ENCODE results near the gene ARX. TPM values are rescaled to one million over a fixed set of nuclear protein-coding genes. Genes with fewer than 3 reads are reported as not detected.

ARX gene
- total and polyA plus RNA-seq, 9 of the 15 experiments (the other 6 are each of a cell fraction or from before 2014, with no cell fraction given) = 0.03 TPM; not detected in 8

GRCh38 chrX:25019707-25020390 lies 4.1 kb upstream of the ARX start:
- 4% methylated on average over 21 of the region's 22 CpGs for WGBS (ENCODE audit: insufficient coverage, low coverage, missing lambda C conversion rate)
- Histone ChIP-seq H3K27me3 (ENCODE audit: control insufficient read depth in 2 of 2, insufficient read depth in 2 of 2, low read length in 2 of 2) (peaks cover 26 to 57% of the 10 kb centered on the region in 2 experiments), H3K36me3 (ENCODE audit: control insufficient read depth, insufficient read depth, low read length) (no peaks in the 10 kb centered on the region), H3K79me2 (ENCODE audit: control insufficient read depth, insufficient read depth, low read length) (no peaks in the 10 kb centered on the region), H4K20me1 (replicated peaks; ENCODE audit: control insufficient read depth, insufficient read depth, low read length) (no peaks in the 10 kb centered on the region), H3K9ac (ENCODE audit: insufficient read depth in 1 of 2, low read depth in 2 of 2, low read length in 2 of 2) (no peak overlapping the region), H3K4me2 (ENCODE audit: insufficient read depth, low read length) (no peak overlapping the region), H2AFZ (ENCODE audit: low read depth, low read length) (no peak overlapping the region), H3K4me3 (no peak overlapping the region), H3K4me1 (replicated peaks in 1 of 2; ENCODE audit: control insufficient read depth in 2 of 2, insufficient read depth in 2 of 2, low read length in 2 of 2) (peaks cover 0 to 31% of the 10 kb centered on the region in 2 experiments; a peak in 3 of 5 replicates), H3K9me1 (ENCODE audit: control insufficient read depth, insufficient read depth, low read length) (no peaks in the 10 kb centered on the region), H3K9me3 (replicated peaks; ENCODE audit: control insufficient read depth, insufficient read depth, low read depth, low read length) (no peaks in the 10 kb centered on the region), H3K27ac (ENCODE audit: extremely low read depth, low read depth, low read length) (no peak overlapping the region)
- no TSS peak for BruUV-seq (replicated peaks)
- DNase-seq (ENCODE audit: extremely low read depth in 1 of 4, low spot score in 3 of 4) (no peak), FAIRE-seq (no peak), ATAC-seq (no peak)
- ChIA-PET CTCF (ENCODE audit: low intra/inter-chr PET ratio) (no interaction called here), POLR2A (no interaction called here)
- intact Hi-C loops (cut with micrococcal nuclease) = loop anchor here (5.0 kb wide), 3 partner anchors 122 to 623 kb away; no protein-coding TSS in a partner anchor
- in situ Hi-C loops (cut with MboI) = no loop called here
- TF ChIP-seq MAFG (tag; conservative IDR thresholded peaks at IDR 0.05) = no peak
- no peak for TF ChIP-seq JUN (IDR thresholded peaks at IDR 0.05; ENCODE audit: borderline replicate concordance, low read depth, low read length)
- no peak for TF ChIP-seq JUN (CRISPR knock-in tag; IDR thresholded peaks at IDR 0.05; ENCODE audit: borderline replicate concordance)
- TF ChIP-seq NBN (IDR thresholded peaks at IDR 0.05; ENCODE audit: low read depth) = no peak
- TF ChIP-seq ZNF398 (CRISPR knock-in tag; IDR thresholded peaks at IDR 0.05) = no peak
- no peak for TF ChIP-seq CBX1 (IDR thresholded peaks at IDR 0.05; ENCODE audit: low read depth)
- no peak for TF ChIP-seq ZC3H11A (IDR thresholded peaks at IDR 0.05; ENCODE audit: low read depth, low read length)
- TF ChIP-seq PPARD (CRISPR knock-in tag; IDR thresholded peaks at IDR 0.05) = no peak
- no peak for TF ChIP-seq ARID4B (CRISPR knock-in tag; IDR thresholded peaks at IDR 0.05)
- no peak for TF ChIP-seq SREBF1 (IDR thresholded peaks at IDR 0.05; ENCODE audit: borderline replicate concordance, low read depth, low read length)
- no peak for TF ChIP-seq ZNF79 (CRISPR knock-in tag; IDR thresholded peaks at IDR 0.05; ENCODE audit: low read depth)
- no peak for TF ChIP-seq CXXC5 (CRISPR knock-in tag; IDR thresholded peaks at IDR 0.05)
- TF ChIP-seq POLR2AphosphoS5 (IDR thresholded peaks at IDR 0.05; ENCODE audit: control insufficient read depth, insufficient read depth, low read depth, low read length) = no peak
- no peak for TF ChIP-seq MXD1 (CRISPR knock-in tag; IDR thresholded peaks at IDR 0.05; ENCODE audit: borderline replicate concordance, poor library complexity, severe bottlenecking)
- no peak for TF ChIP-seq THRAP3 (IDR thresholded peaks at IDR 0.05; ENCODE audit: borderline replicate concordance)
- no peak for TF ChIP-seq ZBTB8A (IDR thresholded peaks at IDR 0.05; ENCODE audit: partially characterized antibody)
